ENCODE data around the gene KDM4B. TPM values are rescaled to one million over a fixed set of nuclear protein-coding genes. Genes with fewer than 3 reads are reported as not detected.

KDM4B gene
- total and polyA plus RNA-seq, 10 of the 15 experiments (the other 5 are each of a cell fraction or from before 2014, with no cell fraction given), result 0.47 to 49.6 (median 16.2) TPM

DNA sequence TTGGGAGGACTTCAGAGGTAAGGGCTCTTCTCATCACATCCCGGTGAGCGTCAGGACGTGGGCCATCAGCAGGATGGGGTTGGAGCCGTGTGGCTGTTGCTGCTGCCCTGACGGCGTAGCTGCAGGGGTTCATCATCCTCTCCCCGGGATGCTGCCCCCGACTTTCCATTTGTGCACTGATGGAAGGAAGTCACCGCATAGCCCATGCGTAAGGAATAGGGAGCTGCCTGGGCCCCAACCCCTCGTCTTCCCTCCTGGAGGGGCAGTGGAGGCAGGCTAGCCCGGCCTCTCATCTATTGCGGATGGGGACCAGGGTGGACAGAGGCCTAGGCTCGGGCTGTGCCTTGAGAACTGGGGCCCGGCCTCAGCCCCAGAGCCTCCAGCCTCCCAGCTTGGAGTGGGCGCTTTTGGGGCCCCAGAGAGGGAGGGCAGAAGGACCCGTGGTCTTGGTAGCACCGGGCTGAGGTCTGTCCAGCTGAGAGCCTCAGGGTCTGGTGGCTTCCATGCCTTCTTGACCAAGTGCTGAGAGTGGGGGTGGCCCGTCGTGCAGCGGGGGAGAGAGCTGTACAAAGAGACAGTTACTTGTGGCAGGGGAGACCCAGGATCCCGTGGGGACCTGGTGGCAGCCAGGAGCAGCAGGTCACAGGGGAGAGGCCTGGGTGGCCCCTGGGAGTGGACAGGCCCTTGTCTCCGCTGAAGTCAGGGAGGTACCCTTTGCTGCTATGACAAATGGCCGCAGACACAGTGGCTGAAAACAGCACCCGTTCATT is 44.0 kb downstream of the KDM4B start:
- H3K36me3 ChIP-seq (ENCODE audit: control insufficient read depth in 2 of 2, insufficient read depth in 2 of 2, low read length in 1 of 2), result peaks cover 6 to 10% of the 10 kb centered on the region in 2 experiments; a peak in 3 of 4 replicates
- in situ Hi-C loops (cut with MboI) (no loop called here), intact Hi-C loops (cut with micrococcal nuclease; ENCODE audit: unreplicated experiment) (no loop called here)
- ChIA-PET SMC1A (ENCODE audit: uncharacterized antibody, unreplicated experiment) (no interaction called here), POLR2A (no interaction called here), CTCF (no interaction called here), RAD21 (ENCODE audit: unreplicated experiment) (no interaction called here)
- no peaks in the 10 kb centered on the region; the same call in 2 of the 3 replicates for H3K9me3 ChIP-seq (replicated peaks; ENCODE audit: control insufficient read depth, insufficient read depth, low read length)
- no peak overlapping the region for H3K27ac ChIP-seq (ENCODE audit: control insufficient read depth, insufficient read depth)
- no peak for FAIRE-seq
- H3K4me1 ChIP-seq (ENCODE audit: control insufficient read depth, insufficient read depth, low read length), result no peaks in the 10 kb centered on the region
- H3K27me3 ChIP-seq (replicated peaks in 1 of 2; ENCODE audit: control insufficient read depth in 2 of 2, insufficient read depth in 2 of 2, low read length in 1 of 2), result no peaks in the 10 kb centered on the region
- H2AFZ ChIP-seq (ENCODE audit: control insufficient read depth, low read depth, low read length), result no peak overlapping the region
- TF ChIP-seq YBX1 (IDR thresholded peaks at IDR 0.05), result no peak
- TF ChIP-seq RBBP5 (conservative IDR thresholded peaks at IDR 0.05), result no peak
- no peak for TF ChIP-seq PAX8 (IDR thresholded peaks at IDR 0.05)
- no peak for TF ChIP-seq CREB1 (IDR thresholded peaks at IDR 0.05; ENCODE audit: low read depth)
- TF ChIP-seq TCF12 (IDR thresholded peaks at IDR 0.05; ENCODE audit: low read depth, low read length), result no peak
- TF ChIP-seq SREBF1 (IDR thresholded peaks at IDR 0.05; ENCODE audit: low read length), result no peak
- TF ChIP-seq SMC3 (IDR thresholded peaks at IDR 0.05; ENCODE audit: borderline replicate concordance, low read length), result no peak
- TF ChIP-seq, protein P1, sequence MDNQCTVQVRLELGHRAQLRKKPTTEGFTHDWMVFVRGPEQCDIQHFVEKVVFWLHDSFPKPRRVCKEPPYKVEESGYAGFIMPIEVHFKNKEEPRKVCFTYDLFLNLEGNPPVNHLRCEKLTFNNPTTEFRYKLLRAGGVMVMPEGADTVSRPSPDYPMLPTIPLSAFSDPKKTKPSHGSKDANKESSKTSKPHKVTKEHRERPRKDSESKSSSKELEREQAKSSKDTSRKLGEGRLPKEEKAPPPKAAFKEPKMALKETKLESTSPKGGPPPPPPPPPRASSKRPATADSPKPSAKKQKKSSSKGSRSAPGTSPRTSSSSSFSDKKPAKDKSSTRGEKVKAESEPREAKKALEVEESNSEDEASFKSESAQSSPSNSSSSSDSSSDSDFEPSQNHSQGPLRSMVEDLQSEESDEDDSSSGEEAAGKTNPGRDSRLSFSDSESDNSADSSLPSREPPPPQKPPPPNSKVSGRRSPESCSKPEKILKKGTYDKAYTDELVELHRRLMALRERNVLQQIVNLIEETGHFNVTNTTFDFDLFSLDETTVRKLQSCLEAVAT (IDR thresholded peaks at IDR 0.05), result no peak
- TF ChIP-seq, protein P2, sequence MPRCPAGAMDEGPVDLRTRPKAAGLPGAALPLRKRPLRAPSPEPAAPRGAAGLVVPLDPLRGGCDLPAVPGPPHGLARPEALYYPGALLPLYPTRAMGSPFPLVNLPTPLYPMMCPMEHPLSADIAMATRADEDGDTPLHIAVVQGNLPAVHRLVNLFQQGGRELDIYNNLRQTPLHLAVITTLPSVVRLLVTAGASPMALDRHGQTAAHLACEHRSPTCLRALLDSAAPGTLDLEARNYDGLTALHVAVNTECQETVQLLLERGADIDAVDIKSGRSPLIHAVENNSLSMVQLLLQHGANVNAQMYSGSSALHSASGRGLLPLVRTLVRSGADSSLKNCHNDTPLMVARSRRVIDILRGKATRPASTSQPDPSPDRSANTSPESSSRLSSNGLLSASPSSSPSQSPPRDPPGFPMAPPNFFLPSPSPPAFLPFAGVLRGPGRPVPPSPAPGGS (IDR thresholded peaks at IDR 0.05; ENCODE audit: borderline replicate concordance, insufficient read depth, low read depth, low read length, poor library complexity, severe bottlenecking), result no peak
- TF ChIP-seq, protein P3, sequence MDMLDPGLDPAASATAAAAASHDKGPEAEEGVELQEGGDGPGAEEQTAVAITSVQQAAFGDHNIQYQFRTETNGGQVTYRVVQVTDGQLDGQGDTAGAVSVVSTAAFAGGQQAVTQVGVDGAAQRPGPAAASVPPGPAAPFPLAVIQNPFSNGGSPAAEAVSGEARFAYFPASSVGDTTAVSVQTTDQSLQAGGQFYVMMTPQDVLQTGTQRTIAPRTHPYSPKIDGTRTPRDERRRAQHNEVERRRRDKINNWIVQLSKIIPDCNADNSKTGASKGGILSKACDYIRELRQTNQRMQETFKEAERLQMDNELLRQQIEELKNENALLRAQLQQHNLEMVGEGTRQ (IDR thresholded peaks at IDR 0.05; ENCODE audit: borderline replicate concordance, low read depth, low read length), result no peak
- TF ChIP-seq SPI1 (IDR thresholded peaks at IDR 0.05; ENCODE audit: borderline replicate concordance, insufficient read depth, low read depth, low read length), result no peak
- TF ChIP-seq SUPT20H (IDR thresholded peaks at IDR 0.05; ENCODE audit: borderline replicate concordance, control insufficient read depth, low read depth, low read length), result no peak
- TF ChIP-seq SMARCA5 (IDR thresholded peaks at IDR 0.05), result no peak
- no peak for TF ChIP-seq TCF7 (IDR thresholded peaks at IDR 0.05; ENCODE audit: borderline replicate concordance)
- H3K9ac ChIP-seq (ENCODE audit: control insufficient read depth, insufficient read depth, low read length), result no peak overlapping the region
- H4K20me1 ChIP-seq (ENCODE audit: control insufficient read depth, insufficient read depth), result peaks cover 9% of the 10 kb centered on the region
- ATAC-seq, result no peak
- 90% methylated on average over 25 of the region's 25 CpGs for WGBS (ENCODE audit: insufficient coverage, insufficient replicate concordance, low lambda C conversion rate, missing lambda C conversion rate)
- no peak overlapping the region for H3K4me3 ChIP-seq
- peaks cover 10% of the 10 kb centered on the region for H3K79me2 ChIP-seq (ENCODE audit: control insufficient read depth, insufficient read depth, low read length)
- no peak overlapping the region for H3K4me2 ChIP-seq (ENCODE audit: control insufficient read depth, insufficient read depth)
- no peak for DNase-seq (ENCODE audit: low read depth, low spot score)
- BruUV-seq (replicated peaks), result no TSS peak

Data from GM12878 (cell line).